Measurements from ENCODE around the gene SMPD3.

The SMPD3 gene

GRCh38 chr16:68356249-68356918 is 91.9 kb downstream of the SMPD3 start:
- TF ChIP-seq GATA3 (IDR thresholded peaks at IDR 0.05; ENCODE audit: low read depth, low read length) (no peak), GATA2 (IDR thresholded peaks at IDR 0.05; ENCODE audit: low read depth, low read length) (no peak)

GRCh38 chr16:68355447-68356248 is 92.7 kb downstream of the SMPD3 start:
- TF ChIP-seq GATA2 (IDR thresholded peaks at IDR 0.05; ENCODE audit: low read depth, low read length), result no peak
- no peak for TF ChIP-seq GATA3 (IDR thresholded peaks at IDR 0.05; ENCODE audit: low read depth, low read length)

- TF ChIP-seq GATA2 (IDR thresholded peaks at IDR 0.05; ENCODE audit: low read depth, low read length) (no peak), GATA3 (IDR thresholded peaks at IDR 0.05; ENCODE audit: low read depth, low read length) (no peak)
Measured at GRCh38 chr16:68354816-68355215, 93.5 kb downstream of the SMPD3 start.

DNA sequence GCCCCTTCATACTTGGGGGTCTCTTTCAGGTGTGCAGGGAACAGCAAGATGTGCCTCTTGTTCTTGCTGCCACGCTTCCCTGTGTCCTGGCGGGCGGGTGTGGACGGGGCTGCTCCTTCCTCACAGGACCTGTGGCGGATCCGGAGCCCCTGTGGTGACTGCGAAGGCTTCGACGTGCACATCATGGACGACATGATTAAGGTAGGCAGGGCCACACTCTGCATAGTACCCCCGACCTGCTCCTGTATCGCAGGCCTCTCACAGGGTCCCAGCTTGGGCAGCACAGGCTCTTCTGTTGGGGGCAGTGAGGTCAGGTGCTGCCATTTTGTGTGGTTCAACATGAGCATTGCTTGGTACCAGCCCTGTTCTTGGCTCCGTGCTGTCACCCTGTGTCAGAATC is 94.9 kb downstream of the SMPD3 start:
- TF ChIP-seq GATA2 (IDR thresholded peaks at IDR 0.05; ENCODE audit: low read depth, low read length) (no peak), GATA3 (IDR thresholded peaks at IDR 0.05; ENCODE audit: low read depth, low read length) (no peak)

- no peak for TF ChIP-seq GATA2 (IDR thresholded peaks at IDR 0.05; ENCODE audit: low read depth, low read length)
- no peak for TF ChIP-seq GATA3 (IDR thresholded peaks at IDR 0.05; ENCODE audit: low read depth, low read length)
Measured at GRCh38 chr16:68351991-68352431, 96.3 kb downstream of the SMPD3 start.

GRCh38 chr16:68351463-68351862 is 96.8 kb downstream of the SMPD3 start:
- TF ChIP-seq GATA3 (IDR thresholded peaks at IDR 0.05; ENCODE audit: low read depth, low read length) (no peak), GATA2 (IDR thresholded peaks at IDR 0.05; ENCODE audit: low read depth, low read length) (no peak)

DNA sequence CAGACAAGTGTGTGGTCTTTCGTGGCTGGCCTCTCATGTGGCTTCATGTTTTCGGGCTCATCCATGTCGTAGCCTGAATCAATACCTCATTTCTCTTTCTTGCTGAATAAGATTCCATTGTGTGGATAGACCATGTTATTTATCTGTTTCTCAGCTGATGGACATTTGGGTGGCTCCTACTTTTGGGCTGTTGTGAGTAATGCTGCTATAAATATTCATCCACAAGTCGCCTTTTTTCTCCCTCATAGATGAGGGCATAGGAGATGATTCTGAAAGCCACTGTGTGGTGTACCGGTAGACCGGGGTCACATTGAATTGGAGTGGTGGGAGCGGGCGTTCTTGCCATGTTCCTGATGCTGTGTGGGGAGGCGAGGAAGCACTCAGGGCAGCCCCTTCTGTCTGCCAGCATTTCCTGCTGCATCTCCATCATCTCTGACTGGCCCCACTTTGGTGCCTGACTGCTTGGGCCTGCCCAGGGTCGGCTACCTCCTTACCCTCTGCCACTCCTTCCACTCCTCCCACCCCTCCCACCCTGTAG is 97.4 kb downstream of the SMPD3 start:
- TF ChIP-seq GATA3 (IDR thresholded peaks at IDR 0.05; ENCODE audit: low read depth, low read length) (no peak), GATA2 (IDR thresholded peaks at IDR 0.05; ENCODE audit: low read depth, low read length) (no peak)

DNA sequence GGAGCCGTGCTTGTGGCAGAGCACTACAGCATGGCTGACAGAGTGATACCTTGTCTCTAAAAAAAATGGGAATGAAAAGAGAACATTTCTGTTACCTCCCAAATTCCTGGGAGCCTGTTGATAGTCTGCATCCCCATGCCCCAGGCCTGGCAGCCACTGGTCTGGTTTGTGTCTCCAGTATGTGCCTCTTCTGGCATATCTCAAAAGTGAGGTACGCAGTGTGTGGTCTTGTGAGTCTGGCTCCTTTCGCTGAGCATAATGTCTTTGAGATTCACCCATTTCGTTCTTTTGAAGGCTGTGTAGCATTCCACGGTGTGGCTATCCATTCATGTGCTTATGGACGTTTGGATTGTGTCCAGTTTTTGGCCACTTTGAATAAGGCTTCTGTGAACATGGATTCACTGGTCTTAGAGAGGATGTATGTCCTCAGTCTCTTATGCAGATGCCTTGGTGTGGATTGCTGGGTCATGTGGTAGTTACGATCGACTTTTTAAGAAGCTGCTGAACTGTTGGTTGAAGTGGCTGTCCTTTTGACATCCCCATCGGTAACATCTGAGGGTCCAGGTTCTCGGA is 98.4 kb downstream of the SMPD3 start:
- TF ChIP-seq GATA3 (IDR thresholded peaks at IDR 0.05; ENCODE audit: low read depth, low read length) (no peak), GATA2 (IDR thresholded peaks at IDR 0.05; ENCODE audit: low read depth, low read length) (no peak)

- no peak for TF ChIP-seq GATA2 (IDR thresholded peaks at IDR 0.05; ENCODE audit: low read depth, low read length)
- TF ChIP-seq GATA3 (IDR thresholded peaks at IDR 0.05; ENCODE audit: low read depth, low read length), result no peak
Measured at GRCh38 chr16:68348639-68349445, 99.5 kb downstream of the SMPD3 start.

- no peak for TF ChIP-seq GATA3 (IDR thresholded peaks at IDR 0.05; ENCODE audit: low read depth, low read length)
- TF ChIP-seq GATA2 (IDR thresholded peaks at IDR 0.05; ENCODE audit: low read depth, low read length), result no peak
Measured at GRCh38 chr16:68347605-68348004, 100.7 kb downstream of the SMPD3 start.

- TF ChIP-seq GATA3 (IDR thresholded peaks at IDR 0.05; ENCODE audit: low read depth, low read length) (no peak), GATA2 (IDR thresholded peaks at IDR 0.05; ENCODE audit: low read depth, low read length) (no peak)
Measured at GRCh38 chr16:68346892-68347480, 101.3 kb downstream of the SMPD3 start.

GRCh38 chr16:68345958-68346635 is 102.2 kb downstream of the SMPD3 start:
- TF ChIP-seq GATA3 (IDR thresholded peaks at IDR 0.05; ENCODE audit: low read depth, low read length) (no peak), GATA2 (IDR thresholded peaks at IDR 0.05; ENCODE audit: low read depth, low read length) (no peak)

DNA sequence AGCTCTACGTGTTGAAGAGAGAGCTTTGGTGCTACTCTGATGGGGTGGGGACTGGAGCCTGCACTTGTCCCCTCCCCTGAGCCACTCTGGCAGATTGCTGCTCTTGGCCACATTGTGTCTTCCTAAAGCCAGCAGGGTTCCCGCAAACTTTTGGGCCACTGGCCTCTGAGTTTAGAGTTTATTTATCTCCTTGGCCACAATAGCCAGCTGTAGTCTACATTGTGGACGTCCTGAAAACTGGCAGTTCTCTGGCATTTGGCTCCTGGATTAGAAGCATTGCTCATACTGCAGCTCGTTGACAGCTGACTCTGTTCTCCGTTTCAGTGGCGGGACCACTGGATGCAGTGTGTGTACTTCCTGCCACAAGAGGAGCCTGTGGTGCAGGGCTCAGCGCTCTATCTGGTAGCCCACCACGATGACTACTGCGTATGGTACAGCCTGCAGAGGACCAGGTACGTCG is 102.9 kb downstream of the SMPD3 start:
- TF ChIP-seq GATA3 (IDR thresholded peaks at IDR 0.05; ENCODE audit: low read depth, low read length) (no peak), GATA2 (IDR thresholded peaks at IDR 0.05; ENCODE audit: low read depth, low read length) (no peak)
